OCI-LY7 (cell line): ENCODE data around the gene MTCL1. TPM values are rescaled to one million over a fixed set of nuclear protein-coding genes. Genes with fewer than 3 reads are reported as not detected.

Experiments used
- BruUV-seq: library from RNA; stranded (reverse); fragments of 400-500 nt; replicated peaks from 2 replicates; lab custom pipeline; 2021; lab: Mats Ljungman, UMichigan
- CTCF ChIA-PET: fragments of 300-600 bp; sonication (Branson Sonifier 250); formaldehyde crosslinking; loops from one replicate; lab custom pipeline; 2022; ENCODE audit warnings: antibody characterized with exemption; ENCODE audit not compliant: unreplicated experiment; lab: Charles Lee
- POLR2A ChIA-PET: fragments of 300-600 bp; sonication (Branson Sonifier 250); formaldehyde crosslinking; loops from one replicate; lab custom pipeline; 2022; ENCODE audit warnings: antibody characterized with exemption; lab: Charles Lee
- DNase-seq: peaks from one replicate; pipeline ENCODE4 v3.0.0-alpha.2; 2015; ENCODE audit warnings: low spot score
- H2AFZ ChIP-seq: fragments of 200-600 bp; sonication (generic), shearing (Covaris generic); 2 replicates; pipeline ENCODE4 v1.6.1; 2014; ENCODE audit warnings: mild to moderate bottlenecking, antibody characterized with exemption, low read length, moderate library complexity
- H3K27ac ChIP-seq: fragments of 200-600 bp; sonication (generic); 2 replicates; pipeline ENCODE4 v1.5.1; 2014; ENCODE audit warnings: mixed run types, low read depth, mild to moderate bottlenecking, moderate library complexity, low read length, inconsistent platforms; ENCODE audit not compliant: poor library complexity, severe bottlenecking
- H3K36me3 ChIP-seq: fragments of 200-600 bp; sonication (generic); 2 replicates; pipeline ENCODE4 v1.6.1; 2014; ENCODE audit warnings: mild to moderate bottlenecking, antibody characterized with exemption, low read length, moderate library complexity, mixed read lengths; ENCODE audit not compliant: insufficient read depth
- H3K4me1 ChIP-seq: fragments of 200-600 bp; sonication (generic); 2 replicates; pipeline ENCODE4 v1.5.1; 2014; ENCODE audit warnings: mild to moderate bottlenecking, low read length; ENCODE audit not compliant: insufficient read depth, poor library complexity, severe bottlenecking
- H3K4me2 ChIP-seq: fragments of 200-600 bp; sonication (generic); 2 replicates; pipeline ENCODE4 v1.6.1; 2014; ENCODE audit warnings: mild to moderate bottlenecking, low read length
- H3K4me3 ChIP-seq: fragments of 200-600 bp; sonication (generic); 2 replicates; pipeline ENCODE4 v1.5.1; 2014; ENCODE audit warnings: mild to moderate bottlenecking, low read depth, low read length; ENCODE audit not compliant: poor library complexity, severe bottlenecking
- H3K79me2 ChIP-seq: fragments of 200-600 bp; sonication (generic); 2 replicates; pipeline ENCODE4 v1.6.1; 2016; ENCODE audit warnings: low read depth, mild to moderate bottlenecking, low read length, moderate library complexity, mixed read lengths; ENCODE audit not compliant: insufficient read depth
- H3K9me2 ChIP-seq: fragments of 200-600 bp; sonication (generic); 2 replicates; pipeline ENCODE4 v1.6.1; 2016; ENCODE audit warnings: mild to moderate bottlenecking, low read length, mixed read lengths; ENCODE audit not compliant: insufficient read depth
- H3K9me3 ChIP-seq: fragments of 200-600 bp; sonication (generic); 2 replicates; pipeline ENCODE4 v1.6.1; 2014; ENCODE audit warnings: mild to moderate bottlenecking, mixed run types, low read length, mixed read lengths
- H4K20me1 ChIP-seq: fragments of 200-600 bp; sonication (generic); 2 replicates; pipeline ENCODE4 v1.6.1; 2014; ENCODE audit warnings: mild to moderate bottlenecking, antibody characterized with exemption, low read length, moderate library complexity, mixed read lengths; ENCODE audit not compliant: insufficient read depth
- CTCF ChIP-seq: fragments of 200-600 bp; sonication (generic); conservative IDR thresholded peaks from 2 replicates; pipeline ENCODE4 v1.5.1; 2014; ENCODE audit warnings: mild to moderate bottlenecking, antibody characterized with exemption, low read length, moderate library complexity, mixed read lengths
- EZH2phosphoT487 ChIP-seq: fragments of 200-600 bp; sonication (generic); IDR thresholded peaks from 2 replicates; pipeline ENCODE4 v1.6.1; 2018; ENCODE audit warnings: low read depth, borderline replicate concordance, mild to moderate bottlenecking, mixed run types, antibody characterized with exemption, low read length, moderate library complexity, mixed read lengths
- intact Hi-C: fragments of 100-400 bp; cut with micrococcal nuclease; formaldehyde crosslinking; loops from one replicate; pipeline ENCODE4 v1.10.0; 2022; ENCODE audit not compliant: unreplicated experiment
- total RNA-seq, 2 experiments: library from RNA; depleted of rRNA in 1 of 2; stranded (reverse); fragments of >200 nt in 1 of 2; shearing (Covaris generic) in 1 of 2; gene quantifications; 2 replicates each; pipeline ENCODE4 v1.2.3, GENCODE V29; 2014 to 2022

MTCL1 gene
- total RNA-seq, 2 experiments from 2014 or later: 96.8 to 159 TPM

- H2AFZ ChIP-seq: no peak overlapping the region
- H3K27ac ChIP-seq: no peak overlapping the region
- H3K4me2 ChIP-seq: no peak overlapping the region
- CTCF ChIA-PET: no interaction called here
- no peaks in the 10 kb centered on the region for H3K9me3 ChIP-seq
- no peaks in the 10 kb centered on the region for H3K9me2 ChIP-seq
- H3K4me3 ChIP-seq: no peak overlapping the region
- TF ChIP-seq EZH2phosphoT487: no peak
- TF ChIP-seq CTCF: no peak
- intact Hi-C loops: no loop called here
- POLR2A ChIA-PET: interaction anchor here (0.8 to 0.9 kb wide), 2 partner anchors 15 to 98 kb away, joined by 3 to 5 read pairs; no protein-coding TSS in a partner anchor
- no TSS peak for BruUV-seq
- H3K4me1 ChIP-seq: no peaks in the 10 kb centered on the region
- no peaks in the 10 kb centered on the region for H4K20me1 ChIP-seq
- H3K79me2 ChIP-seq: no peaks in the 10 kb centered on the region
- DNase-seq: no peak
- peaks cover 69% of the 10 kb centered on the region for H3K36me3 ChIP-seq
Measured at GRCh38 chr18:8793445-8794155, 88.2 kb downstream of the MTCL1 start.

GRCh38 chr18:8794156-8794933, 89.0 kb downstream of the MTCL1 start:
- CTCF ChIA-PET: no interaction called here
- intact Hi-C loops: no loop called here
- H3K4me2 ChIP-seq: no peak overlapping the region
- POLR2A ChIA-PET: interaction anchor here (0.5 to 0.8 kb wide), 2 partner anchors 10 to 99 kb away, joined by 3 to 4 read pairs; no protein-coding TSS in a partner anchor
- TF ChIP-seq CTCF (no peak), EZH2phosphoT487 (no peak)
- no peaks in the 10 kb centered on the region for H3K9me3 ChIP-seq
- no TSS peak for BruUV-seq
- H3K4me1 ChIP-seq: no peaks in the 10 kb centered on the region
- no peaks in the 10 kb centered on the region for H3K79me2 ChIP-seq
- no peak overlapping the region for H3K27ac ChIP-seq
- no peak for DNase-seq
- no peak overlapping the region for H2AFZ ChIP-seq
- H3K9me2 ChIP-seq: no peaks in the 10 kb centered on the region
- no peaks in the 10 kb centered on the region for H4K20me1 ChIP-seq
- peaks cover 69% of the 10 kb centered on the region for H3K36me3 ChIP-seq
- H3K4me3 ChIP-seq: no peak overlapping the region
